Neural progenitor cell (in vitro differentiated cells): Measurements from ENCODE around the gene OSCP1. TPM values are rescaled to one million over a fixed set of nuclear protein-coding genes. Genes with fewer than 3 reads are reported as not detected.

ENCODE experiments used
- DNase-seq: peaks from one replicate; pipeline ENCODE4 v3.0.0-alpha.2; 2016; ENCODE audit warnings: low spot score
- H2AFZ ChIP-seq: fragments of 200-600 bp; sonication (generic); replicated peaks from 2 replicates; pipeline ENCODE4 v1.6.1; 2016; ENCODE audit warnings: antibody characterized with exemption
- H3F3A ChIP-seq: fragments of 200-600 bp; sonication (generic); 2 replicates; pipeline ENCODE4 v1.6.1; 2016; ENCODE audit warnings: antibody characterized with exemption, low read depth
- H3K27ac ChIP-seq: fragments of 200-600 bp; sonication (generic); 2 replicates; pipeline ENCODE4 v1.5.1; 2016; ENCODE audit warnings: mild to moderate bottlenecking
- H3K27me3 ChIP-seq: fragments of 200-600 bp; sonication (generic); 2 replicates; pipeline ENCODE4 v1.6.1; 2016; ENCODE audit warnings: mild to moderate bottlenecking, moderate library complexity
- H3K36me3 ChIP-seq: fragments of 200-600 bp; sonication (generic); 2 replicates; pipeline ENCODE4 v1.5.1; 2016
- H3K4me1 ChIP-seq: fragments of 200-600 bp; sonication (generic); 2 replicates; pipeline ENCODE4 v1.6.1; 2016; ENCODE audit warnings: mixed run types
- H3K4me2 ChIP-seq: fragments of 200-600 bp; sonication (generic); 2 replicates; pipeline ENCODE4 v1.6.1; 2016
- H3K4me3 ChIP-seq: fragments of 200-600 bp; sonication (generic); 2 replicates; pipeline ENCODE4 v1.5.1; 2016
- H3K79me2 ChIP-seq: fragments of 200-600 bp; sonication (generic); 2 replicates; pipeline ENCODE4 v1.6.1; 2016; ENCODE audit warnings: low read depth
- H3K9ac ChIP-seq: fragments of 200-600 bp; sonication (generic); 2 replicates; pipeline ENCODE4 v1.6.1; 2016
- H3K9me3 ChIP-seq: fragments of 200-600 bp; sonication (generic); 2 replicates; pipeline ENCODE4 v1.5.1; 2016; ENCODE audit warnings: low read depth
- H4K20me1 ChIP-seq: fragments of 200-600 bp; sonication (generic); 2 replicates; pipeline ENCODE4 v1.6.1; 2016; ENCODE audit warnings: low read depth
- H3K27ac Mint-ChIP-seq: 3 replicates; pipeline ENCODE4 v1.8.0; 2021; ENCODE audit warnings: mixed read lengths
- H3K27me3 Mint-ChIP-seq: 2 replicates; pipeline ENCODE4 v1.8.0; 2022; ENCODE audit warnings: low read depth, mild to moderate bottlenecking, inconsistent platforms, moderate library complexity, mixed read lengths; ENCODE audit not compliant: insufficient read depth
- H3K36me3 Mint-ChIP-seq: 3 replicates; pipeline ENCODE4 v1.8.0; 2021; ENCODE audit warnings: mixed read lengths
- H3K4me1 Mint-ChIP-seq: 3 replicates; pipeline ENCODE4 v1.8.0; 2021; ENCODE audit warnings: mixed read lengths
- H3K4me3 Mint-ChIP-seq: 3 replicates; pipeline ENCODE4 v1.8.0; 2021; ENCODE audit warnings: mild to moderate bottlenecking, moderate library complexity, mixed read lengths
- H3K9me3 Mint-ChIP-seq: 3 replicates; pipeline ENCODE4 v1.8.0; 2020; ENCODE audit warnings: mixed read lengths
- CTCF ChIP-seq: fragments of 200-600 bp; sonication (generic); IDR thresholded peaks from 2 replicates; pipeline ENCODE4 v1.5.1; 2017; ENCODE audit warnings: antibody characterized with exemption, mild to moderate bottlenecking
- EZH2 ChIP-seq: fragments of 200-600 bp; sonication (generic); IDR thresholded peaks from 2 replicates; pipeline ENCODE4 v1.6.1; 2017; ENCODE audit warnings: antibody characterized with exemption, mild to moderate bottlenecking, moderate library complexity
- EZH2phosphoT487 ChIP-seq: fragments of 200-600 bp; sonication (generic); IDR thresholded peaks from 2 replicates; pipeline ENCODE4 v1.6.1; 2017; ENCODE audit warnings: antibody characterized with exemption
- total RNA-seq: library from RNA; depleted of rRNA; stranded (reverse); fragments of >200 nt; gene quantifications from 2 replicates; pipeline ENCODE4 v1.2.3, GENCODE V29; 2015; ENCODE audit warnings: low replicate concordance

The OSCP1 gene
- total RNA-seq, 1 donor from 2014 or later, result 7.8 TPM

- H3K27ac ChIP-seq, result no peak within 1 kb of the TSS
- Mint-ChIP-seq H3K27ac (peak within 1 kb of the TSS; percentile 7), H3K27me3 (no peaks in the 10 kb centered on the region), H3K4me3 (no peak within 1 kb of the TSS), H3K36me3 (no peaks in the 10 kb centered on the region), H3K4me1 (peaks cover 8% of the 10 kb centered on the region), H3K9me3 (no peaks in the 10 kb centered on the region)
- peak within 1 kb of the TSS; percentile 5 for H3K4me2 ChIP-seq
- no peaks in the 10 kb centered on the region for H4K20me1 ChIP-seq
- no peaks in the 10 kb centered on the region for H3K27me3 ChIP-seq
- no peaks in the 10 kb centered on the region for H3K9me3 ChIP-seq
- H3K4me3 ChIP-seq, result no peak within 1 kb of the TSS
- H3K79me2 ChIP-seq, result no peaks in the 10 kb centered on the region
- no peak for TF ChIP-seq EZH2
- no peak for TF ChIP-seq CTCF
- no peak for TF ChIP-seq EZH2phosphoT487
- peak within 1 kb of the TSS; percentile 63 for H2AFZ ChIP-seq
- no peak within 1 kb of the TSS for H3K9ac ChIP-seq
- DNase-seq, result no peak
- H3K4me1 ChIP-seq, result peaks cover 14% of the 10 kb centered on the region
- H3K36me3 ChIP-seq, result no peaks in the 10 kb centered on the region
- peaks cover 7% of the 10 kb centered on the region for H3F3A ChIP-seq
These were observed 32.6 kb upstream of the OSCP1 start, which contains the start of gene CSF3R for GRCh38 chr1:36482724-36483388. CSF3R (minus strand) TSS chr1:36482913; CDS start chr1:36479496, 3,417 bp downstream.

GRCh38 chr1:36481771-36482723 lies 31.8 kb upstream of the OSCP1 start:
- Mint-ChIP-seq H3K4me3 (no peak overlapping the region), H3K4me1 (peaks cover 10% of the 10 kb centered on the region), H3K27ac (peak overlapping the region; percentile 7), H3K9me3 (no peaks in the 10 kb centered on the region), H3K27me3 (no peaks in the 10 kb centered on the region), H3K36me3 (no peaks in the 10 kb centered on the region)
- Histone ChIP-seq H3F3A (peaks cover 7% of the 10 kb centered on the region), H3K4me3 (no peak overlapping the region), H3K4me1 (peaks cover 14% of the 10 kb centered on the region), H4K20me1 (no peaks in the 10 kb centered on the region), H3K27me3 (no peaks in the 10 kb centered on the region), H3K36me3 (no peaks in the 10 kb centered on the region), H3K4me2 (no peak overlapping the region), H3K79me2 (no peaks in the 10 kb centered on the region), H3K9ac (no peak overlapping the region), H2AFZ (peak overlapping the region; percentile 63), H3K9me3 (no peaks in the 10 kb centered on the region), H3K27ac (no peak overlapping the region)
- no peak for DNase-seq
- TF ChIP-seq EZH2 (no peak), EZH2phosphoT487 (no peak), CTCF (no peak)

- Histone ChIP-seq H3K4me1 (peaks cover 14% of the 10 kb centered on the region), H3K79me2 (no peaks in the 10 kb centered on the region), H3K27ac (no peak overlapping the region), H3F3A (peaks cover 7% of the 10 kb centered on the region), H4K20me1 (no peaks in the 10 kb centered on the region), H3K27me3 (no peaks in the 10 kb centered on the region), H3K9ac (no peak overlapping the region), H3K36me3 (no peaks in the 10 kb centered on the region), H3K4me2 (no peak overlapping the region), H2AFZ (no peak overlapping the region), H3K9me3 (no peaks in the 10 kb centered on the region), H3K4me3 (no peak overlapping the region)
- no peaks in the 10 kb centered on the region for H3K36me3 Mint-ChIP-seq
- no peak overlapping the region for H3K27ac Mint-ChIP-seq
- peaks cover 10% of the 10 kb centered on the region for H3K4me1 Mint-ChIP-seq
- H3K4me3 Mint-ChIP-seq, result no peak overlapping the region
- no peaks in the 10 kb centered on the region for H3K9me3 Mint-ChIP-seq
- no peak for DNase-seq
- H3K27me3 Mint-ChIP-seq, result peaks cover 3% of the 10 kb centered on the region
- TF ChIP-seq EZH2phosphoT487 (no peak), CTCF (no peak), EZH2 (no peak)
These were observed 30.8 kb upstream of the OSCP1 start for GRCh38 chr1:36481091-36481490.
